Activated T-cell treated with anti-CD3 and anti-CD28 coated beads, Interleukin-2, amount 50 U/mL, for 72 hours (primary cell): ENCODE measurements around the gene ACSS1. TPM values are rescaled to one million over a fixed set of nuclear protein-coding genes. Genes with fewer than 3 reads are reported as not detected.

Experiments used
- ATAC-seq, 2 donors: fragments of 150-1000 bp; cut with Tn5 transposase; replicated peaks in 1 of 2; 2 replicates each; pipeline ENCODE4 v1.10.0; 2021; ENCODE audit warnings: moderate library complexity in 2 of 2, mild to moderate bottlenecking in 1 of 2
- DNase-seq, 2 donors: peaks; one replicate each; pipeline ENCODE4 v3.0.0; 2021 to 2022; ENCODE audit warnings: mixed read lengths in 1 of 2
- H3K27ac Mint-ChIP-seq: one replicate; pipeline ENCODE4 v1.8.0; 2022; ENCODE audit warnings: mild to moderate bottlenecking, moderate library complexity, mixed read lengths
- H3K27me3 Mint-ChIP-seq: one replicate; pipeline ENCODE4 v1.8.0; 2022; ENCODE audit warnings: low read depth, mixed read lengths
- H3K36me3 Mint-ChIP-seq, 2 donors: one replicate each; pipeline ENCODE4 v1.8.0; 2022; ENCODE audit warnings: mixed read lengths in 2 of 2, mild to moderate bottlenecking in 1 of 2; ENCODE audit not compliant: insufficient read depth in 2 of 2
- H3K4me1 Mint-ChIP-seq: one replicate; pipeline ENCODE4 v1.8.0; 2022; ENCODE audit warnings: low read depth, mixed read lengths
- H3K4me3 Mint-ChIP-seq, 2 donors: one replicate each; pipeline ENCODE4 v1.8.0; 2022; ENCODE audit warnings: mild to moderate bottlenecking in 2 of 2, mixed read lengths in 2 of 2, moderate library complexity in 2 of 2
- H3K9me3 Mint-ChIP-seq, 2 donors: one replicate each; pipeline ENCODE4 v1.8.0; 2022; ENCODE audit warnings: mixed read lengths in 2 of 2
- total RNA-seq, 2 donors: library from RNA; stranded (reverse); gene quantifications; one replicate each; pipeline ENCODE4 v1.2.3, GENCODE V29; 2022

ACSS1 gene
- total RNA-seq, 2 donors from 2014 or later, result 18.2 to 23.8 TPM

- peaks cover 80% of the 10 kb centered on the region for H3K4me1 Mint-ChIP-seq
- peak overlapping the region; percentile 13 for H3K27ac Mint-ChIP-seq
- no peak for DNase-seq
- peak overlapping the region in 1 of 2 donors; percentile 69 for H3K4me3 Mint-ChIP-seq
- peaks cover 6 to 16% of the 10 kb centered on the region in 2 donors for H3K36me3 Mint-ChIP-seq
- H3K27me3 Mint-ChIP-seq, result no peaks in the 10 kb centered on the region
- no peak for ATAC-seq
- H3K9me3 Mint-ChIP-seq, result no peaks in the 10 kb centered on the region
These were observed 69.8 kb downstream of the ACSS1 start for GRCh38 chr20:24987873-24988835.

DNA sequence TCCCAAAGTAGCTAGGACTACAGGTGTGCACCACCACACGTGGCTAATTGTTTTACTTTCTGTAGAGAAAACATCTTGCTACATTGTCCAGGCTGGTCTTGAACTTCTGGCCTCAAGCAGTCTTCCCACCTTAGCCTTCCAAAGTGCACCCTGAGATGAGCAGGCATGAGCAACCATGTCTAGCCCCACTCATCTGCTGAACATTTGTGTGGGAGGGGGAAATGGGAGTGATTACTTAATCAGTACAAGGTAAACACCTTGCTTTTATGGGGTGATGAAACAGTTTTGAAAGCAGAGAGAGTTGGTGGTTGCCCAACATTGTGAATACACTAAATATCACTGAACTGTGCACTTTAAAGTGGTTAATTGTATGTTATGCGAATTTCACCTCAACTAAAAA, 70.7 kb downstream of the ACSS1 start:
- peak; percentile 72 to 77 for ATAC-seq
- H3K9me3 Mint-ChIP-seq, result no peaks in the 10 kb centered on the region
- no peaks in the 10 kb centered on the region for H3K27me3 Mint-ChIP-seq
- H3K4me3 Mint-ChIP-seq, result peak overlapping the region in 1 of 2 donors; percentile 8
- peaks cover 77% of the 10 kb centered on the region for H3K4me1 Mint-ChIP-seq
- peak; percentile 39 to 43 for DNase-seq
- peak overlapping the region; percentile 13 for H3K27ac Mint-ChIP-seq
- H3K36me3 Mint-ChIP-seq, result peaks cover 8 to 23% of the 10 kb centered on the region in 2 donors

DNA sequence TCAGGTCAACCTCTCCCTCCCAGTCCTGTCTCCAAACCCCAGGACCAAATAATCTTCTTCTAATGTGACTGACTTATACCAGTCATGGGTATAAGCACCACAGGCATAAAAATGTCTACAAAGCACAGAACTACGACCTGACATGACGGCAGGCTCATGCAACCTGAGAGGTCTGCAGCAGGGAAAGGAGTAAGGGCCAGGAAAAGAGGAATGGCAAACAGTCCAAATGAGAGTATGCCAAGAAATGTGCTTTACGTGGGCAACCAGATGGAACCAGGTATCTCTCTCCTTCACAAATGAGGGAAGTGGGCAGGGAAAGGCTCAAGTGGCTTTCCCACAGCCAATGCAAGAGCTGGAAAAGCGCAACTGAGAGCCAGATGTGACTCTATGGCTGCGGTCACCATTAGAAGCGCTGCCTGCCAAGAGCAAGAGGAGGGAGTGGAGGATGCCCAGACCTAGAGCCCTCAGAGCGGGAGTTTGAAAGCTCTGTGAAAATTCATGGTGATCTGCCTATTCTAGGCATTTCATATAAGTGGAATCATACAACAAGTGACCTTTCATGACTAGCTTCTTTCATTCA, 71.4 kb downstream of the ACSS1 start:
- peaks cover 6 to 20% of the 10 kb centered on the region in 2 donors for H3K36me3 Mint-ChIP-seq
- H3K4me1 Mint-ChIP-seq, result peaks cover 80% of the 10 kb centered on the region
- H3K27ac Mint-ChIP-seq, result no peak overlapping the region
- ATAC-seq (no peak), DNase-seq (no peak)
- no peaks in the 10 kb centered on the region for H3K9me3 Mint-ChIP-seq
- H3K4me3 Mint-ChIP-seq, result no peak overlapping the region
- H3K27me3 Mint-ChIP-seq, result no peaks in the 10 kb centered on the region

- ATAC-seq (no peak), DNase-seq (no peak)
- Mint-ChIP-seq H3K27me3 (no peaks in the 10 kb centered on the region), H3K27ac (peak overlapping the region; percentile 16), H3K4me1 (peaks cover 74% of the 10 kb centered on the region), H3K4me3 (peak overlapping the region in 1 of 2 donors; percentile 10), H3K36me3 (peaks cover 8 to 21% of the 10 kb centered on the region in 2 donors), H3K9me3 (no peaks in the 10 kb centered on the region)
These were observed 72.1 kb downstream of the ACSS1 start for GRCh38 chr20:24985802-24986201.

- no peaks in the 10 kb centered on the region for H3K9me3 Mint-ChIP-seq
- ATAC-seq (no peak), DNase-seq (no peak)
These were observed 72.8 kb downstream of the ACSS1 start for GRCh38 chr20:24984961-24985640.

DNA sequence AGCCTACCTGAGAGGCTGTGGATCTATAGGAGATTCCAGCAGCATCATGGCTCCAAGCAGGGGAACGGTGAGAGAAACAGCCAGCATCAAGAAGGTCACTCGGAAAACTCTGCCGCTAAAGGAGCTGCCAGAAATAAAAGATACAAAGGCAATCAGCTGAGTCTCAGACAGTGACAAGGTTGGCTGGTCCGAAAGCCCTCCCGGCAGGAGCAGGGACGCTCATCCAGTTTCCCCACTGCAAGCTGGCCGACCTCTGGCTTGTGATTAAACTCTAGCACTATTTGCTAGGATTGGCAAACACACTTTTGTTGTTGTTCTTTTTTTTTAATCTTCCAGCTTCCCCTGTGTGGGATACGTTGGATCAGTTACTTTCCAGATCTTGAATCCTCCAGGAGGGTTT, 74.0 kb downstream of the ACSS1 start:
- no peak overlapping the region for H3K27ac Mint-ChIP-seq
- H3K36me3 Mint-ChIP-seq, result peaks cover 17 to 32% of the 10 kb centered on the region in 2 donors
- H3K9me3 Mint-ChIP-seq, result no peaks in the 10 kb centered on the region

More at GRCh38 chr20:24984961-24985640, 72.8 kb downstream of the ACSS1 start:
- H3K27ac Mint-ChIP-seq, result peak overlapping the region; percentile 55
- no peaks in the 10 kb centered on the region for H3K27me3 Mint-ChIP-seq
- H3K4me1 Mint-ChIP-seq, result peaks cover 67% of the 10 kb centered on the region
- peak overlapping the region in 1 of 2 donors; percentile 10 for H3K4me3 Mint-ChIP-seq
- H3K36me3 Mint-ChIP-seq, result peaks cover 11 to 28% of the 10 kb centered on the region in 2 donors

GRCh38 chr20:24981790-24982189, 76.1 kb downstream of the ACSS1 start:
- Mint-ChIP-seq H3K27ac (peak overlapping the region; percentile 70), H3K4me3 (peak overlapping the region in 1 of 2 donors; percentile 21), H3K27me3 (no peaks in the 10 kb centered on the region), H3K9me3 (peaks cover under 1 to 1% of the 10 kb centered on the region in 2 donors), H3K4me1 (peaks cover 43% of the 10 kb centered on the region), H3K36me3 (peaks cover 23 to 47% of the 10 kb centered on the region in 2 donors)
- DNase-seq (no peak), ATAC-seq (peak in 1 of 2 donors; percentile 61)

More for the DNA sequence above, 74.0 kb downstream of the ACSS1 start:
- no peaks in the 10 kb centered on the region for H3K27me3 Mint-ChIP-seq
- H3K4me1 Mint-ChIP-seq, result peaks cover 64% of the 10 kb centered on the region
- no peak overlapping the region for H3K4me3 Mint-ChIP-seq
- DNase-seq, result no peak
- ATAC-seq, result no peak

- H3K36me3 Mint-ChIP-seq, result peaks cover 29 to 50% of the 10 kb centered on the region in 2 donors
- peaks cover 38% of the 10 kb centered on the region for H3K4me1 Mint-ChIP-seq
- H3K27me3 Mint-ChIP-seq, result no peaks in the 10 kb centered on the region
- no peak overlapping the region for H3K4me3 Mint-ChIP-seq
- DNase-seq (no peak), ATAC-seq (no peak)
- H3K27ac Mint-ChIP-seq, result peak overlapping the region; percentile 70
- peaks cover 2 to 3% of the 10 kb centered on the region in 2 donors for H3K9me3 Mint-ChIP-seq
These were observed 76.7 kb downstream of the ACSS1 start for GRCh38 chr20:24981282-24981681.

- Mint-ChIP-seq H3K27ac (peak overlapping the region; percentile 84), H3K9me3 (peaks cover 5 to 6% of the 10 kb centered on the region in 2 donors), H3K4me3 (no peak overlapping the region), H3K27me3 (no peaks in the 10 kb centered on the region), H3K4me1 (peaks cover 30% of the 10 kb centered on the region), H3K36me3 (peaks cover 31 to 58% of the 10 kb centered on the region in 2 donors)
- ATAC-seq (no peak), DNase-seq (no peak)
These were observed 77.5 kb downstream of the ACSS1 start for GRCh38 chr20:24980291-24981053.

DNA sequence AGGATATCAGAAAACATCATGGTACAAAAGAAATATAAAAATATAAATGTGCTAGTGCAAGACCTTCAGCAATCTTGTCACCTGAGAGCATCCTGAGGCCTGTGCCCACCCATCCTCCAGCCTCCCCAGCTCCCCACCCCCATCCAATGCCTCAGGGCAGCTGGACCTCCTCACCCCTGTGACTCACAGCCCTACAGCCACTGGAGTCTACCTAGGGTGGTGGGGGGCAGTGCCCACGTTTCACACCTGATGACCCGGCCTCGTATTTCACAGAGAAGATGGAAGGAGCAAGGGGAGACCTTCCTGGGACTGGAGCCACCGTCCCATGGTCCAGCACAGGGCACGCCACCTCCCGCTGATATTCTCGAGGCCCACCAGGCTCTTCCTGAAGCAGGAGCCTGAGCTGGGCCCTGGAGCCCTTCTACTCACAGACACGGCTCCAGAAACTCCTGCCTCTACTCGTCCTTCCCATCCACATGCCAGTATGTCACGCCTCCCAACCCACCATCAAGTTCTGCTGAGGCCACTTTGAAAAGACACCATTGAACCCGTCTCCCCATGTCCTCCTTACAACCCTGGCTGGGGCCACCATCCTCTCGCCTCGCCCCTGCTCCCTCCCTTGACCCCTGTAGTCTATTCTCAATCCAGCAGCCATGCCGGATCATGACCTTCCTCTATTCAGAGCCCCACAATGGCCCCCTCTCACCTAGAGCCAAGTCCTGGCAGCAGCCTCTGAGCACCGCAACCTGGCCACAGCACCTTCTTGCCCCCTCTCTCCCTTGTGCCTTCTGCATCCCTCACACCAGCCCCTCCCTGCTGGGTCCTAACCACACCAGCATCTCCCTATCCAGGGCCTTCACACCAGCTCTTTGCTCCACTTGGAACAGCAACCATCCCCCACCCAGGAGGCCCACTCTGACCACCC, 78.6 kb downstream of the ACSS1 start:
- Mint-ChIP-seq H3K27me3 (no peaks in the 10 kb centered on the region), H3K36me3 (peaks cover 34 to 62% of the 10 kb centered on the region in 2 donors), H3K27ac (no peak overlapping the region), H3K4me1 (peaks cover 21% of the 10 kb centered on the region), H3K9me3 (peaks cover 6% of the 10 kb centered on the region in 2 donors), H3K4me3 (no peak overlapping the region)
- ATAC-seq (no peak), DNase-seq (no peak)

- Mint-ChIP-seq H3K27me3 (no peaks in the 10 kb centered on the region), H3K27ac (no peak overlapping the region), H3K4me3 (no peak overlapping the region), H3K4me1 (peaks cover 21% of the 10 kb centered on the region), H3K36me3 (peaks cover 34 to 63% of the 10 kb centered on the region in 2 donors), H3K9me3 (peaks cover 6% of the 10 kb centered on the region in 2 donors)
- ATAC-seq (no peak), DNase-seq (no peak)
These were observed 79.4 kb downstream of the ACSS1 start for GRCh38 chr20:24978513-24978912.
